NCI-H2196 (cell line): Measurements from ENCODE around the gene OR4N5.
"Not testable (repeated sequence)": the region's sequence is repeated elsewhere in the genome, so short reads cannot be mapped to it uniquely, and the experiment has no call there.

Source experiments
- DNase-seq: peaks from one replicate; lab custom pipeline; 2025; ENCODE audit not compliant: unreplicated experiment; lab: John Stamatoyannopoulos, UW

The OR4N5 gene, protein sequence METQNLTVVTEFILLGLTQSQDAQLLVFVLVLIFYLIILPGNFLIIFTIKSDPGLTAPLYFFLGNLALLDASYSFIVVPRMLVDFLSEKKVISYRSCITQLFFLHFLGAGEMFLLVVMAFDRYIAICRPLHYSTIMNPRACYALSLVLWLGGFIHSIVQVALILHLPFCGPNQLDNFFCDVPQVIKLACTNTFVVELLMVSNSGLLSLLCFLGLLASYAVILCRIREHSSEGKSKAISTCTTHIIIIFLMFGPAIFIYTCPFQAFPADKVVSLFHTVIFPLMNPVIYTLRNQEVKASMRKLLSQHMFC

DNA sequence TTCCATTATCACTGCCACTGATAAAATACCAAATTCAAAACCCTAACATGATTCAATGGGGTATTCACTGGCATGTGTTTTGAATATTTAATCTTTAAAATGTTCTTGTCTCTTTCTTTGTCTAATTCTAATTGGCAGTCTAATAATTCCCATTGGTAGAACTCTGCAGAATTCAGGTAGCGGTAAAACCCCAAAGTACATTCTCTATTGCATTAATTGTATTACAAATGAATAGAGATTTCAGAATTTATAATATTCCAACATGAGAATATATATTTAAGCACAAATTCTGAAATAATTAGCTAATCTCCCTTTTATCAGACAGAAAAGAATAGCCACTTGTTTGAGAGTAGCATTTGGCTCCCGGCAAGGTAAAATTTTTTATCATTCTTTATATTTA lies at the start of gene OR4N5:
Gene OR4N5 (plus strand): TSS at position 301 of the 400 bp plus-strand sequence. CDS start 4,916 bp downstream, outside the sequence.
- DNase-seq = no peak

DNA sequence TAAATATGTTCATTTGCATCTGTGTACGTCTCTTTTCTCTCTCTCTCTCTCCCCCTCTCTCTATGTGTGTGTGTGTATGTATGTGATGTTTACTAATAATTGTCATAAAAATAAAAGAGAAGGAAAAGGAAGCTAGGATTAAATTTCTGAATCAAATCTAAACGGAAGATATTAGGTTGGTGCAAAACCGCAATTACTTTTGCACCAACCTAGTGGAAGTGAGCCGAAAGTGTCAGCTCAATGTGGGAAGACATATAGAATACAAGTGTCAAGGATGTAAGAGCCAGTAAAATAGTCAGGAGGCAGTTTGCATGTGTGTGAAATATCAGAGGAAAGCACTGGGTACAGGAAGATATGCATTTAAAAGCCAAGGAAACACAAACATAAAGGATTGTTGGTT lies 46.6 kb upstream of the OR4N5 start:
- no peak for DNase-seq

DNA sequence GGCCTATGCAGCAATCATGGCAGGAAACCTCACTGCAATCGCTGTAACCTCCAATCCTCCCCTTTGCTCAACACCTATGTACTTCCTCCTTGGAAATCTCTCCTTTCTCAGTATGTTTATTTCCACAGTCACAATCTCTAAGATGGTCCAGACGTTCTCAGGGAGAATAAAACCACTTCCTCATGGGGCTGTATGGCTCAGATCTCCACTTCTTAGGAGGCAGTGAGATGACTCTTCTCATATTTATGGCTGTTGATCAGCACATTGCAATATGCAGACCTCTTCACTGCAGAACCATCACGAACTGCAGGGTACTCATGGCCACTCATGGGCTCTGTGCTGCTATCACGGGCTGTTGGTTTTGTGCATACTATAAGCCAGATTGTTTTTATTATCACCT lies 45.2 kb upstream of the OR4N5 start:
- DNase-seq = no peak

DNA sequence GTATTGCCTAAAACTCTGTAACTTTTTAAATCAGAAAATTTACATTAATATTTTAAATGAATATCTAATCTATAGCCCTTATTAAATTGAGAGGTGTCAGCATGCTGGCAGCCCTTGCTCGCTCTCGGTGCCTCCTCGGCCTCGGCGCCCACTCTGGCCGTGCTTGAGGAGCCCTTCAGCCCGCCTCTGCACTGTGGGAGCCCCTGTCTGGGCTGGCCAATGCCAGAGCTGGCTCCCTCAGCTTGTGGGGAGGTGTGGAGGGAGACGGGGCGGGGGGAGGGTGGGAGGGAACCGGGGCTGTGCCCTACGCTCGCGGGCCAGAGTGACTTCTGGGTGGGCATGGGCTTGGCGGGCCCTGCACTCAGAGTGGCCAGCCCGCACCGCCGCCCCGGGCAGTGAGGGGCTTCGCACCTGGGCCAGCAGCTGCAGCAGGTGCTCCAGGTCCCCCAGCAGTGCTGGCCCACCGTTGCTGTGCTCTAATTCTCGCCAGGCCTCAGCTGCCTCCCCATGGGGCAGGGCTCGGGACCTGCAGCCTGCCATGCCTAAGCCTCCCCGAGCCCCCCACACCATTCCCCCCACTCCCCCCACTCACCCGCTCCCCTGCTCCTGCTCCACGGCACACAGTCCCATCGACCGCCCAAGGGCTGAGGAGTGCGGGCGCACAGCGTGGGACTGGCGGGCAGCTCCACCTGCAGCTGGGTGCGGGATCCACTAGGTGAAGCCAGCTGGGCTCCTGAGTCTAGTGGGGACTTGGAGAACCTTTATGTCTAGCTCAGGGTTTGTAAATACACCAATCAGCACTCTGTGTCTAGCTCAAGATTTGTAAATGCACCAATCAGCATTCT lies 39.5 kb upstream of the OR4N5 start:
- not testable (repeated sequence) for DNase-seq

DNA sequence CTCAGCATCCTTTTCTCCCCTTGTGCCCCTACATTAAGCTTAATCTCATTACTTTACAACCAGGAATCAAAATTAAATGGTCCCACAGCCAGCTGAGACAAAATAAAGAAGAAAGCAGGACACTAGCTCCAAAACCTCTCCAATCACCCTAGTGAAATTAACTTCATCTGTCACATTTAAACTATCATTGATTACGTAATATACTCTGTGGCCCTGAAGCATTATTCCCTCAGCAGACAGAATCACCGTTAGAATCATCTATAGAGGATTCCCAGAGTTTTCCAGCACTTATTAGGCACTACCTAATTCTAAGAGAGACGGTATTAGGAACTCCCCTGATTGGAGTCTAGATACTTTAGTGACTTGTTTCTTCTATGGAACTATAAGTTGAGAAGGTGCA lies 28.2 kb upstream of the OR4N5 start, which contains the start of gene OR4K17:
Gene OR4K17 (plus strand): TSS at position 302 of the 400 bp plus-strand sequence. CDS start 6,761 bp downstream, outside the sequence.
- DNase-seq = no peak

DNA sequence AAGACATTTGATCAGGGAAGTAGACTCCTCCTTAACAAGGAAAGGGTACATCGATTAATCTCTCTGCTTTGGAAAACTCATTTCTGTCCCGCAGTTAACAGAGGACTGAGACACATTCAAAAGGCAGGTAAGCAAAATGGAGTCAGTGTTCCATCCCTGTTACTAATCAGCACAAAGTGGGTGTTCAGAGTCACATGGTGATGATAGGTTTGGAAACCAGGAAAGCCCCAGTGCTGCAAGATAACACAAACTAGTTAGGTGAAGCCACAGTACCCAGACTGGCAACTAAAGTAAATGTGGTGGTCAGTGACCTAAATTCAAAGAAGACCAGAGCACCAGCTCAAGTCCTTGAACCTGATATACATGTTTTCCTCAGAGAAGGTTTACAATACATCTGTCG lies 26.3 kb upstream of the OR4N5 start:
- DNase-seq = no peak

DNA sequence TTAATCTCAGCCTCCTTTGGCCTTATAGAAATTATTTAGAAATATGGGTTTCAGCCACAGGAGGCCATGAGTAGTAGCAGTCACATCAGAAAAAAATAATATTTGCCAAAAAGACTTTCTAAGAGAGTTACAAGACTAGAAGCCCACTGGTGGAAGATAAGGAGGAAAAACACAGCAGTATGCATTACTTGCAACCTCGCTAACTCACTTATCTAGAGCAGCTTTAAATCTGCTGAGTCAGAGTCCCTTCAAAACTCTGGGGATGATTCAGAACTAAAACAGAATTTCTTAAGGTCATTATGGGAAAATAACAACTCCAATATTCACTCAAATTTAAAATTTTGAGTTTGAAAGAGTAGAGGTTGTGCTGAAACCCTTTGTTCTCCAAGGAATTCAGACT lies 21.9 kb upstream of the OR4N5 start:
- DNase-seq = no peak

DNA sequence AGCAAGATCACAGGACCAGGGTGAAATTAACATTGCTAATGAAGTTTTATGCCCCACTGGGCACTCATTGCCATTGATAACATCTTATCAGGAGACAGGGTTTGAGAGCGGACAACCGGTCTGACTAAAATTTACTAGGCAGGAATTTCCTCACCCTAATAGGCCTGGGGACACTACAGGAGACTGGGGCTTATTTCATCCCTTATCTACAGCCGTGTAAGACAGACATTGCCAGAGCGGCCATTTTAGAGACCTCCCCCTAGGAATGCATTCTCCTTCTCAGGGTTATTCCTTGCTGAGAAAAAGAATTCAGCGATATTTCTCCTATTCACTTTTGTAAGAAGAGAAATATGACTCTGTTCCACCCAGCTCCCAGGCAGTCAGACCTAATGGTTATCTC lies 19.8 kb upstream of the OR4N5 start:
- DNase-seq = no peak

DNA sequence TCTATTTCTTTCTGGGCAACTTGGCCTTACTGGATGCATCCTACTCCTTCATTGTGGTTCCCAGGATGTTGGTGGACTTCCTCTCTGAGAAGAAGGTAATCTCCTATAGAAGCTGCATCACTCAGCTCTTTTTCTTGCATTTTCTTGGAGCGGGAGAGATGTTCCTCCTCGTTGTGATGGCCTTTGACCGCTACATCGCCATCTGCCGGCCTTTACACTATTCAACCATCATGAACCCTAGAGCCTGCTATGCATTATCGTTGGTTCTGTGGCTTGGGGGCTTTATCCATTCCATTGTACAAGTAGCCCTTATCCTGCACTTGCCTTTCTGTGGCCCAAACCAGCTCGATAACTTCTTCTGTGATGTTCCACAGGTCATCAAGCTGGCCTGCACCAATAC lies 5.3 kb downstream of the OR4N5 start:
- DNase-seq = no peak

DNA sequence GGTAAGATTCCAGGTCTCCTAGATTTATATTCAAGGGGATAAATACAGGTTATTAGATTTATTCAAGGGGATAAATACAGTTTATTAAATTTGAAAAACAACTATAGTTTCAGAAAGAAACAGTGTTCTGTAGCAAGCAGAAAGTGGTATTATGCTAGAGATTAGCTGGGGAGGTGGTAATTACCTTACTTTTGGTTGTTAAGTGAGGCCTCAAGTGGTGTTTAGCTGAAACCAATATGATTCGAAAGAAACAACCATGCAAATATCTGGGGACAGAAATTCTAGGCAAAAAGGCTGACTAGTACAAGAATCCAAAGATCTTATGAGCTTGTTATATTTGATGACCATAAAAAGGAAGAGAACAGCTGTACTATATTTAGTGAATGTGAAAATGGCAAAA lies 6.2 kb downstream of the OR4N5 start:
- no peak for DNase-seq

DNA sequence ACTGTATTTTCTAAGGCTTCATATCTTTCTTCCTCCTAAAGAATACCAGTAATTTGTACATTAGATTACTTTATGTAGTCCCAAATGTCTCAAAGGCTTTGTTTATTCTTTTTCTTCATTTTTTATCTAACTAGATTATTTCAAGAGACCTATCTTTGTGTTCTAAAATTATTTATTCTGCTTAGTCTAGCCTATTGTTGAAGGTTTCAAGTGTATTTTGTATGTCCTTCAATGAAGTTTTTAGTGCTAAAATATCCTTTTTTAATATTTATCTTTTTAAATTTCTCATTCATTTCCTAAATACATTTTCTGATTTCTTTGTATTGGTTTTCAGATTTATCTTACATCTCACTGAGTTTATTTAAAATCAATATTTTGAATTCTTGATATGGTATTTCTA lies 25.8 kb downstream of the OR4N5 start:
- no peak for DNase-seq

DNA sequence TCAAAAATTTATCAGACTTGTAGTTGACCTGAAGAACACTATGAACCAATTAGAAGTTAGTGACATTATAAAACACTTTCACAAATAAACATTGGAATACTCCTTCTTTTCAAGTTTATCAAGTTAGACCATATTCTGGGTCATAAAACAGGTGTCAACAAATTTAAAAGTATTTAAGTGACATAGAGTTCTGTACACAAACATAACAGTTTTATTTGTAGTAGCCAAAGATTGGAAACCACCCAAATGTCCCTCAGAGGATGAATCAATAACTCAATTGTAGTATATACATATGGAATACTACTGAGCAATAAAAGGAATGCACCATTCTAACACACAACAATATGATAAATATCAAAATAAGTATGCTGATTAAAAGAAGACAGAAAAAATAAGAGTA lies 28.5 kb downstream of the OR4N5 start:
- DNase-seq = no peak

DNA sequence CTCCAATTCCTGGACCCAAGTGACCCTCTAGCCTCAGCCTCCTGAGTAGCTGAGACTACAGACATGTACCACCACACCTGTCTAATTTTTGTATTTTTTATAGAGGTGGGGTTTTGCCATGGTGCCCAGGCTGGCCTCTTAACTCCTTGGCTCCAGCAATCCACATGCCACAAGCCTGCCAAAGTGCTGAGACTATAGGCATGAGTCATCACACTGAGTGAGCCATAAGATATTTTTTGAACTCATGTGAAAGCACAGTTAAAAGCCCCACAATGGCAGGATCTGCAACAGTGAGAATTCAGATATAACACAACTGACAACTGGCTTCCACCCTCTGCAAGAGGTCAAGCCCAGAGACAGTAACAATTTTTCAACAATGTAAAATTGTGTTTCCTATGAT lies 31.2 kb downstream of the OR4N5 start:
- not testable (repeated sequence) for DNase-seq

DNA sequence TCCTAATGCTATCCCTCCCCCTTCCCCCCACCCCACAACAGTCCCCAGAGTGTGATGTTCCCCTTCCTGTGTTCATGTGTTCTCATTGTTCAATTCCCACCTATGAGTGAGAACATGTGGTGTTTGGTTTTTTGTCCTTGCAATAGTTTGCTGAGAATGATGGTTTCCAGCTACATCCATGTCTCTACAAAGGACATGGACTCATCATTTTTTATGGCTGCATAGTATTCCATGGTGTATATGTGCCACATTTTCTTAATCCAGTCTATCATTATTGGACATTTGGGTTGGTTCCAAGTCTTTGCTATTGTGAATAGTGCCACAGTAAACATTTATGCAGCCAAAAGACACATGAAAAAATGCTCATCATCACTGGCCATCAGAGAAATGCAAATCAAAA lies 35.6 kb downstream of the OR4N5 start:
- DNase-seq = not testable (repeated sequence)

DNA sequence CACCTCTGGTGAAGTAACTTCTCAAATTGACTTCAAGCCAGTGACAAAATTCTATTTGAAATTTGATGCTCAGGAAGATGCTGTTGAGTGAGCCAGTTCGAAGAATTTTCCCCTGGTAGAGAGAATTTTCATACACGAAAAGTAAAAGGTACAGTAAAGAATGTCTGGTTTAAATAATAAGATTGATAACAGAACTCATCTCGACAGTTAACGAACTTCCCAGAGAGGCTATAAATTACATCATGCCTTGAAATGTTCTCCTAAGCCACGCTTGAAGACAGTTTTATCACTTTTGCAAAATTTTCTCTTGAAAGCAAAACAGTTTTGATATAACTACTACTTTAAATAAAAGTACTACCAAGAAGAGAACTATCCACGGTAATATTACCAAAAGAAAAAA lies 37.7 kb downstream of the OR4N5 start:
- DNase-seq = no peak

DNA sequence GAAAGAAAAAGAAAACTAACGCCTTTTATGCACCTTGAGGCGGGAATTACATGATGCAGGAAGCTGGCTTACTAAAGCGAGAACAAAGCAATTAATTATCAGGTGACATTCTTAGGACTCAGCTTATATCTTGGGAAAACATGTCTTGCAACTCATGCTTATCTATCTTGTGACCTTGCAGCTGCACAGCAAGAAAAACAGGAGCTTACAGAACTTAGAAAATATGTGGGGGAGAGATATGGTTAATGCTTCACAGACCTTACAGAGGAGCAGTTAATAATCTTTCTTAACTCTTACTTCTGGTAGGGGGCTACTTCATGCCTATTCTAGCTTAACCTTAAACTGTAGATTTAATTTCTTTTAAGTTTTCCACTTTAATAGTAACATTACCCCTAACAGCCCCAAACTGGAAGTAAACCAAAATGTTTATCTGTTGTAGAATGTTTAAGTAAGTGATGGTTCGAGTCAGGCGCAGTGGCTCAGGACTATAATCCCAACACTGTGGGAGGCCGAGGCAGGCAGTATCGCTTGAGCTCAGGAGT lies 38.9 kb downstream of the OR4N5 start:
- no peak for DNase-seq

DNA sequence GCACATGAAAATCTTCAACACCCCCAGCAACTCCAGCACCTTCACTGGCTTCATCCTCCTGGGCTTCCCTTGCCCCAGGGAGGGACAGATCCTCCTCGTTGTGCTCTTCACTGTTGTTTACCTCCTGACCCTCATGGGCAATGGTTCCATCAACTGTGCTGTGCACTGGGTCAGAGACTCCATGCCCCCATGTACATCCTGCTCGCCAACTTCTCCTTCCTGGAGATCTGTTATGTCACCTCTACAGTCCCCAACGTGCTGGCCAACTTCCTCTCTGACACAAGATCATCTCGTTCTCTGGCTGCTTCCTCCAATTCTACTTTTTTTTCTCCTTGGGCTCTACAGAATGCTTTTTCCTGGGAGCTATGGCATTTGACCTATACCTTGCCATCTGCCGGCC lies 40.6 kb downstream of the OR4N5 start:
- no peak for DNase-seq

DNA sequence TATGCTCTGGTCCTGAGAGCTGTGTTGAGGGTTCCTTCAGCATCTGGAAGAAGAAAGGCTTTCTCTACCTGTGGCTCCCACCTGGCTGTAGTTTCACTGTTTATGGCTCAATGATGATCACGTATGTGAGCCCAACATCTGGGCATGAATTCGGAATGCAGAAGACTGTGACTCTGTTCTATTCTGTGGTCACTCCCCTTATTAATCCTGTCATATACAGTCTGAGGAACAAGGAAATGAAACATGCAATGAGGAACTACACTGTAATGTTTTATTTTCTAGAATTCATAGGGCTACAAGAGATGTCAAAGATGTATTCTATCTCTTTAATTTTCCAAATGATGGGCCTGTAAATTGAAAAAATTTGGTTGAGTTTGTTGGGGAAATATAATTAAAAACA lies 41.3 kb downstream of the OR4N5 start:
- DNase-seq = no peak

DNA sequence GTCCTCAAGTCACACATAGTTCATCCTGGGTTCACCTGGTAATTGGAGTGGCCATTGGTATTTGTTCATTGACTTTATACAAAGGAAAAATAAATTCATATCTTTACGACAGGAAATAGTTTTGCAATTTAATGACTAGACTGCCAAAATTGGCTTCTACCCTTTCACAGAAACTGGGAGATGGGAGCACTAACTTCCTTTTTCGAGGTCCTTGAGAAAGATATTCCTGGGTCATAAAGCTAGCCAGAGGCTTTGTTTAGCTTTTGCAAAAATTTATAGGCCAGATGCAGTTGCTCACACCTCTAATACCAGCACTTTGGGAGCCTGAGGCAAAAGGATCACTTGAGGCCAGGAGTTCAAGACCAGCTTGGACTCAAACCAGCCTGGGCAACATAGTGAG lies 41.9 kb downstream of the OR4N5 start:
- no peak for DNase-seq

DNA sequence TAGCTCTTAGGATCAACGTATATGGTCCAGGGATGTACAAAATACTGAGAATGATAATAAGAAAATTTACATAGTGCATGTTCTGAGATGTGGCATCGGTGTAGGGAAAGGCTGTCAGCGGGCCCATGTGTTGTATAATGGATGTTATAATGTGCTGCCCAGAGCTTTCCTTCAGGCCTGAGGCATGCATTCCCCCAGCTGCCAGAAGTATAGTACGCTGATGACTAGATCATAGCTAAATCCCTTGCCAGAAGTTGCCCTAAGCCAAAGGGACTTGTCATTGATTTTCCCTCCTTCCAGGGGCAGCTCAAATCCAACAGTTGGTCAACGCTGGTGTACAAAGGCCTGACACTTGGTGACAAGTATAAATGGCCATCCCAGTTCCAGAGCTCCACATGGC lies 45.6 kb downstream of the OR4N5 start:
- DNase-seq = no peak

DNA sequence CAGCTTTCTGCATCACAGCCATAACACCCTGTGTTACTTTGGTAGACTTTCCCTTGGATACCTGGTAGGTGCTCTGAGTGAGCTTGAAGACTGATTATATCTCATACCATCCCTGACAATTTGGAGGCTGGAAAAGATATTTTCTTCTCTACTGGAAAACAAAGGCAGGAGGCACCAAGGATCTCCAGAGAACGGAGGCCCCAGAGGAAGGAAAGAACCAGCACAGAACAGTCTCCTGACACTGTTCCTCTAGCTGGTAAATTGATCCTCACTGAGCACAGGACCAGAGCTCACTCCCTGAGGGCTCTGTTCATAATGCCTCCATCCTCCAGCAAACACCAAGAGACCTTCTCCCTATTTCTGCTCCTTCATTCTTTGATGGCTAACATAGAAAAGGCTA lies 52.0 kb downstream of the OR4N5 start, which contains the start of gene OR11G2:
Gene OR11G2 (plus strand): TSS at position 301 of the 400 bp plus-strand sequence. CDS start 6,542 bp downstream, outside the sequence.
- DNase-seq = no peak

DNA sequence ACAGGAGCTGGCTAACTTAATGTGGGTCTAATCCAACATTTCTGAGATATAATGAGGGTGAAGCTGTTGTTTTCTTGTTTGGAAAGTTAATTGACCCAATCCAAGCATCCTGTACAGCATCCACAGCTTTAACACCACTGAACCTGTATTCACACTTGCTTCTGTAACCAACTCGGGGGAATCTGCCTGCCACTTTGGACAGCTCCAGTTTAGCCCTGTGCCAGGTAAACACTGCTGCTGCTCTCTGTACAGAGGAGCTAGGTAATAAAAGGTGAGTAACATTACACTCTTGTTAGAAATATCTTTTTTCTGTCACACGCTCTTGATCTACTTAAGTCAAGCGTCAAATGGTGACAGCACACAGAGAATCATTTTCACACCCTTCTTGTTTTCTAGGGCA lies 52.8 kb downstream of the OR4N5 start:
- no peak for DNase-seq
